GM18502 (cell line): Measurements from ENCODE around the gene PPP1CC.
"Not testable (repeated sequence)": the region's sequence is repeated elsewhere in the genome, so short reads cannot be mapped to it uniquely, and the experiment has no call there.

ENCODE experiments used
- ATAC-seq: cut with Tn5 transposase; IDR thresholded peaks from one replicate; pipeline ENCODE4 v1.9.1; 2021; ENCODE audit warnings: mild to moderate bottlenecking; ENCODE audit not compliant: unreplicated experiment, poor library complexity

The PPP1CC gene

GRCh38 chr12:110756611-110757010 is 13.9 kb upstream of the PPP1CC start:
- ATAC-seq, result no peak

- no peak for ATAC-seq
Observed at GRCh38 chr12:110754101-110754793, 11.6 kb upstream of the PPP1CC start.

- ATAC-seq, result no peak
Observed at GRCh38 chr12:110750784-110751461, 8.2 kb upstream of the PPP1CC start.

GRCh38 chr12:110746550-110746949 is 3.9 kb upstream of the PPP1CC start:
- ATAC-seq, result no peak

- ATAC-seq, result no peak
Observed at GRCh38 chr12:110745542-110746284, 3.0 kb upstream of the PPP1CC start.

- no peak for ATAC-seq
Observed at GRCh38 chr12:110744601-110745264, 2.0 kb upstream of the PPP1CC start.

- ATAC-seq, result no peak
Observed at GRCh38 chr12:110744151-110744571, 1.5 kb upstream of the PPP1CC start.

- no peak for ATAC-seq
Observed at GRCh38 chr12:110743571-110744093, 941 bp upstream of the PPP1CC start.

- peak; percentile 20 for ATAC-seq
Observed at GRCh38 chr12:110742096-110742717, 484 bp downstream of the PPP1CC start.

- ATAC-seq, result no peak
Observed at GRCh38 chr12:110741341-110742095, 1.2 kb downstream of the PPP1CC start.

- no peak for ATAC-seq
Observed at GRCh38 chr12:110739894-110740293, 2.8 kb downstream of the PPP1CC start.

GRCh38 chr12:110739488-110739887 is 3.2 kb downstream of the PPP1CC start:
- no peak for ATAC-seq

GRCh38 chr12:110737532-110737931 is 5.2 kb downstream of the PPP1CC start:
- no peak for ATAC-seq

GRCh38 chr12:110737016-110737415 is 5.7 kb downstream of the PPP1CC start:
- ATAC-seq, result not testable (repeated sequence)

GRCh38 chr12:110733900-110734299 is 8.8 kb downstream of the PPP1CC start:
- no peak for ATAC-seq

- no peak for ATAC-seq
Observed at GRCh38 chr12:110733089-110733715, 9.5 kb downstream of the PPP1CC start.

GRCh38 chr12:110732572-110732971 is 10.1 kb downstream of the PPP1CC start:
- no peak for ATAC-seq

- ATAC-seq, result no peak
Observed at GRCh38 chr12:110731479-110731878, 11.2 kb downstream of the PPP1CC start.

GRCh38 chr12:110728628-110729027 is 14.1 kb downstream of the PPP1CC start:
- no peak for ATAC-seq
